HEK293 (cell line): Measurements from ENCODE around the gene FERMT1.

Source experiments
- BCL11A ChIP-seq: fragments of 450-650 bp; formaldehyde crosslinking; IDR thresholded peaks from 2 replicates; pipeline ENCODE4 v1.5.1; 2016; ENCODE audit warnings: low read depth, missing biosample characterization, missing genetic modification characterization
- IKZF3 ChIP-seq: fragments of 450-650 bp; IDR thresholded peaks from 2 replicates; pipeline ENCODE4 v1.5.0; 2018; ENCODE audit warnings: missing biosample characterization, mild to moderate bottlenecking, missing genetic modification characterization, moderate library complexity
- KLF16 ChIP-seq: fragments of 450-650 bp; formaldehyde crosslinking; IDR thresholded peaks from 2 replicates; pipeline ENCODE4 v1.5.1; 2017; ENCODE audit warnings: missing biosample characterization, missing genetic modification characterization
- PRDM10 ChIP-seq: fragments of 450-650 bp; formaldehyde crosslinking; IDR thresholded peaks from 2 replicates; pipeline ENCODE4 v1.5.1; 2016; ENCODE audit warnings: missing biosample characterization, missing genetic modification characterization
- SP2 ChIP-seq: fragments of 450-650 bp; formaldehyde crosslinking; IDR thresholded peaks from 2 replicates; pipeline ENCODE4 v1.5.1; 2016; ENCODE audit warnings: missing biosample characterization, missing genetic modification characterization
- ZNF121 ChIP-seq: fragments of 450-650 bp; formaldehyde crosslinking; IDR thresholded peaks from 2 replicates; pipeline ENCODE4 v1.5.1; 2016; ENCODE audit warnings: missing biosample characterization, missing genetic modification characterization
- ZNF140 ChIP-seq: fragments of 450-650 bp; formaldehyde crosslinking; IDR thresholded peaks from 2 replicates; pipeline ENCODE4 v1.5.1; 2016; ENCODE audit warnings: missing biosample characterization, missing genetic modification characterization

DNA sequence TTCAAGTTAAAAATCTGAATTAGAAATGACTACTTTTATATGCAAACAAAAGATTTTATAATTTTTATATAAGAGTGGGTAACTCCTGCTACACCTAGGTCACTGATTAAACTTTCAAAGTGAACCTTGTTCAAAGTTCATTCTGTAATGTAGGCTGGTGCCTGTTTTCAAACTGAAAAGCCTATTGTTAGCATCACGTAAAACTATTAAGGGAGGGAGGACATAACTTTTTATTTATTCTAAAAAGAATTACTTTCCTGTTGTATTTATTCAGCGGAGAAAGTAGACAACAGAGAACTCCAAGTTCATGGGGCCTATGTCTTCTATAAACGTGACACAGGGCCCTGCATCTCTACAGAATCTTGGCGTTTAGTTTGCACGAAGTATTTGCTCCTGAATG lies 27.4 kb downstream of the FERMT1 start:
- TF ChIP-seq SP2 (no peak), KLF16 (tag by site-specific recombination) (no peak), ZNF121 (tag by site-specific recombination) (no peak), PRDM10 (no peak), ZNF140 (tag by site-specific recombination) (no peak), BCL11A (tag by site-specific recombination) (no peak), IKZF3 (tag by site-specific recombination) (no peak)
